Endodermal cell (in vitro differentiated cells): ENCODE results near the gene DENND2A. TPM values are rescaled to one million over a fixed set of nuclear protein-coding genes. Genes with fewer than 3 reads are reported as not detected.
"Not testable (repeated sequence)": the region's sequence is repeated elsewhere in the genome, so short reads cannot be mapped to it uniquely, and the experiment has no call there.

ENCODE experiments used
- DNase-seq: peaks from one replicate; pipeline ENCODE4 v3.0.0-alpha.2; 2017
- H3K27ac ChIP-seq: 2 replicates; pipeline ENCODE4 v1.5.1; 2013; ENCODE audit warnings: mild to moderate bottlenecking, low read depth, low read length, moderate library complexity
- H3K27me3 ChIP-seq: 2 replicates; pipeline ENCODE4 v1.6.1; 2013; ENCODE audit warnings: mild to moderate bottlenecking, low read length, moderate library complexity; ENCODE audit not compliant: insufficient read depth, control insufficient read depth, poor library complexity, severe bottlenecking
- H3K36me3 ChIP-seq: 2 replicates; pipeline ENCODE4 v1.7.0; 2013; ENCODE audit warnings: mild to moderate bottlenecking, low read length, moderate library complexity; ENCODE audit not compliant: control insufficient read depth, insufficient read depth
- H3K4me1 ChIP-seq: one replicate; pipeline ENCODE4 v1.7.0; 2013; ENCODE audit warnings: low read length; ENCODE audit not compliant: control insufficient read depth, insufficient read depth
- H3K4me3 ChIP-seq: 2 replicates; pipeline ENCODE4 v1.5.1; 2013; ENCODE audit warnings: mild to moderate bottlenecking, low read length, moderate library complexity
- H3K9ac ChIP-seq: 2 replicates; pipeline ENCODE4 v1.6.1; 2013; ENCODE audit warnings: mild to moderate bottlenecking, low read length, moderate library complexity; ENCODE audit not compliant: poor library complexity, severe bottlenecking; ENCODE audit errors: extremely low read depth
- H3K9me3 ChIP-seq: 2 replicates; pipeline ENCODE4 v1.6.1; 2013; ENCODE audit warnings: mild to moderate bottlenecking, low read length, moderate library complexity; ENCODE audit not compliant: control insufficient read depth
- H3K27ac Mint-ChIP-seq: 2 replicates; pipeline ENCODE4 v1.8.0; 2020; ENCODE audit warnings: mixed read lengths
- H3K27me3 Mint-ChIP-seq: 2 replicates; pipeline ENCODE4 v1.8.0; 2021; ENCODE audit warnings: mild to moderate bottlenecking, mixed read lengths; ENCODE audit not compliant: insufficient read depth
- H3K36me3 Mint-ChIP-seq: 2 replicates; pipeline ENCODE4 v1.8.0; 2020; ENCODE audit warnings: low read depth, mixed read lengths
- H3K4me1 Mint-ChIP-seq: 2 replicates; pipeline ENCODE4 v1.8.0; 2020; ENCODE audit warnings: mixed read lengths
- H3K4me3 Mint-ChIP-seq: 2 replicates; pipeline ENCODE4 v1.8.0; 2020; ENCODE audit warnings: mild to moderate bottlenecking, moderate library complexity, mixed read lengths
- H3K9me3 Mint-ChIP-seq: 2 replicates; pipeline ENCODE4 v1.8.0; 2020; ENCODE audit warnings: mild to moderate bottlenecking, mixed read lengths
- CTCF ChIP-seq: fragments of 200-600 bp; sonication (generic); conservative IDR thresholded peaks from 2 replicates; pipeline ENCODE4 v1.5.0; 2021; ENCODE audit warnings: antibody characterized with exemption, mild to moderate bottlenecking
- WGBS, 2 experiments: methylation state at CpG; one replicate each; pipeline versions ENCODE4 v1.1.5 to v1.1.7; 2013; ENCODE audit warnings: missing lambda C conversion rate in 2 of 2, mixed read lengths in 1 of 2; ENCODE audit not compliant: insufficient coverage in 1 of 2, insufficient read length in 1 of 2; 5-methylcytosine and 5-hydroxymethylcytosine counted together
- total RNA-seq, 2 donors: library from RNA; stranded (reverse); fragmentation: NEBNext Ultra II Directional in 1 of 2; extraction: Animal tissue kit (Norgen Biotek cat#: 25700) in 1 of 2; gene quantifications; 2 replicates in 1 of 2; 3 replicates in 1 of 2; pipeline ENCODE4 v1.2.1, GENCODE V29; 2021

Gene DENND2A
- total RNA-seq, 2 donors from 2014 or later, result 28.5 to 40.6 TPM

DNA sequence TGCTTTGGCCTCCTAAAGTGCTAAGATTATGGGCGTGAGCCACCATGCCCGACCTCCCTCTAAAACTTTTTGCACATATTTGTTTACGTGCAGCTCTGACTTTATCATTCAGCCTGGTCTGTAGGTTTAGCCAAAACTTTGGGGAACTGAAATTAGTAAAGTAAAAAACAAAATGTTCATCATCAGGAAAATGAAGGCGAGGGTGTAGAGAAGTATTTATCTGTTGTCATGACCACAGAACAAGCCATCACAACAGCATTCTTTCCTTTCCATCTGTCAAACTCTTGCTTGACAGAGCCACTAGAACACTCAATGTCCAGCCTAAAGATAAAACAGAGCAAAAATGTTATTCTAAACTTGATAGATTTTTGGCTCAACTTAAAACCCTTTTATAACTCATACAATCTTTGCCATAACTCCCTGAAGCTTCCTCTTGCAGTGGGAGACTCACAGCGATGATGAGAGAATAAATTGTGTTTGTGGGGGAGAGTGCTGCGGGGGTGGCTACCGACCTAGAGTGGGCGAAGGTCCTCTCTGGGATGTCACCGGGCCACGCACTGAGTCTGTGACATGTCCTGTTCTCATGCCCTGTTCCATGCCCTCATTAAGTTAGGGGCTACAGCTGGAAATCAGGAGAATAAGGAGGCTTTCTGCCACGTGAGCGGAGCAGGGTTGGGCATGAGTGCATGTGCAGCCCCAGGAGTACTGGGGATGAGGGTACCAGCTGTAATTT lies 102.7 kb downstream of the DENND2A start:
- Mint-ChIP-seq H3K9me3 (no peaks in the 10 kb centered on the region), H3K4me3 (no peak overlapping the region), H3K36me3 (peaks cover 24% of the 10 kb centered on the region), H3K27me3 (no peaks in the 10 kb centered on the region), H3K4me1 (peaks cover 16% of the 10 kb centered on the region), H3K27ac (no peak overlapping the region)
- no peak for DNase-seq
- H3K27me3 ChIP-seq, result no peaks in the 10 kb centered on the region
- no peaks in the 10 kb centered on the region for H3K9me3 ChIP-seq
- H3K4me1 ChIP-seq, result peaks cover 5% of the 10 kb centered on the region
- H3K36me3 ChIP-seq, result no peaks in the 10 kb centered on the region
- H3K9ac ChIP-seq, result no peak overlapping the region
- 93 to 97% methylated on average over 8 to 12 of the region's 12 CpGs for WGBS, 2 experiments
- no peak overlapping the region for H3K4me3 ChIP-seq
- H3K27ac ChIP-seq, result no peak overlapping the region
- no peak for TF ChIP-seq CTCF

DNA sequence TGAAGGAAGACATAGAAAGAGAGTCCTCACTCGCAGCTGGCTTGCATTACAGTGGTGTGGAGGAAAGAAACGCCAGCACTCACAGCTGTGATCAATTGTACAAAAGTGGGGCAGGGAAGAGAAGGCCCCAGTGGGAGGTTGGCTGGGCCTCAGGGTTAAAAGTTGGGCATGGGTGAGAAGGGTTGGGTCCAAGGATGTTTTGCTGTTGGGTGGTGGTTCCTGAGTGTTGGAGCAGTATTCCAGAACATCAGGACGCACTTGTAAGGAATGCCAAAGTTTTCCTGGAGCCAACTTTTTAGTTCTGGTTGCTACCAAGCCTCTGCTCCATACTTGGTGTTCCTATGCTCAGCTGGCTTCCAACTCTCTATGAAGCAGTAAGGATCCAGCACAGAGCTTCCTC lies 105.9 kb downstream of the DENND2A start:
- no peaks in the 10 kb centered on the region for H3K9me3 ChIP-seq
- H3K27me3 ChIP-seq, result no peaks in the 10 kb centered on the region
- no peak overlapping the region for H3K27ac Mint-ChIP-seq
- H3K4me3 ChIP-seq, result no peak overlapping the region
- peaks cover 24% of the 10 kb centered on the region for H3K36me3 Mint-ChIP-seq
- WGBS, 2 experiments, result 94 to 96% methylated on average over 2 to 3 of the region's 3 CpGs
- H3K9me3 Mint-ChIP-seq, result no peaks in the 10 kb centered on the region
- H3K27ac ChIP-seq, result no peak overlapping the region
- no peaks in the 10 kb centered on the region for H3K27me3 Mint-ChIP-seq
- no peak overlapping the region for H3K9ac ChIP-seq
- H3K4me1 Mint-ChIP-seq, result no peaks in the 10 kb centered on the region
- H3K36me3 ChIP-seq, result no peaks in the 10 kb centered on the region
- no peak overlapping the region for H3K4me3 Mint-ChIP-seq
- no peaks in the 10 kb centered on the region for H3K4me1 ChIP-seq
- no peak for DNase-seq
- TF ChIP-seq CTCF, result no peak

GRCh38 chr7:140533394-140533872 lies 107.2 kb downstream of the DENND2A start:
- H3K9ac ChIP-seq, result no peak overlapping the region
- H3K36me3 Mint-ChIP-seq, result peaks cover 17% of the 10 kb centered on the region
- H3K27ac Mint-ChIP-seq, result no peak overlapping the region
- 84 to 91% methylated on average over 10 to 13 of the region's 13 CpGs for whole genome bisulfite sequencing, 2 experiments
- no peaks in the 10 kb centered on the region for H3K36me3 ChIP-seq
- H3K27ac ChIP-seq, result no peak overlapping the region
- H3K9me3 Mint-ChIP-seq, result no peaks in the 10 kb centered on the region
- no peaks in the 10 kb centered on the region for H3K4me1 Mint-ChIP-seq
- H3K9me3 ChIP-seq, result no peaks in the 10 kb centered on the region
- DNase-seq, result no peak
- no peak for TF ChIP-seq CTCF
- H3K27me3 Mint-ChIP-seq, result no peaks in the 10 kb centered on the region
- no peak overlapping the region for H3K4me3 Mint-ChIP-seq
- H3K4me3 ChIP-seq, result no peak overlapping the region
- no peaks in the 10 kb centered on the region for H3K4me1 ChIP-seq
- H3K27me3 ChIP-seq, result no peaks in the 10 kb centered on the region

DNA sequence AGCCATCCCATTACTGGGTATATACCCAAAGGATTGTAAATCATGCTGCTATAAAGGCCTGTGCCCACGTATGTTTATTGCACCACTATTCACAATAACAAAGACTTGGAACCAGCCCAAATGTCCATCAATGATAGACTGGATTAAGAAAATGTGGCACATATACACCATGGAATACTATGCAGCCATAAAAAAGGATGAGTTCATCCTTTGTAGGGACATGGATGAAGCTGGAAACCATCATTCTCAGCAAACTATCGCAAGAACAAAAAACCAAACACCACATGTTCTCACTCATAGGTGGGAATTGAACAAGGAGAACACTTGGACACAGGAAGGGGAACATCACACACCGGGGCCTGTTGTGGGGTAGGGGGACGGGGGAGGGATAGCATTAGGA lies 111.2 kb downstream of the DENND2A start:
- not testable (repeated sequence) for H3K4me1 Mint-ChIP-seq, H3K4me3 ChIP-seq, H3K27me3 Mint-ChIP-seq, H3K36me3 ChIP-seq, H3K27ac Mint-ChIP-seq, H3K9me3 Mint-ChIP-seq, H3K27ac ChIP-seq, DNase-seq, H3K4me3 Mint-ChIP-seq, H3K36me3 Mint-ChIP-seq, H3K9ac ChIP-seq, H3K27me3 ChIP-seq, H3K4me1 ChIP-seq, H3K9me3 ChIP-seq
- WGBS, 2 experiments, result 100% methylated on average over 3 of the region's 4 CpGs; no CpG with 5 or more reads in 1 of the 2 experiments
